Stimulated activated CD4-positive, alpha-beta T cell treated with anti-CD3 and anti-CD28 coated beads, Interleukin-4, amount 100 ng/mL, for 1 hour (primary cell): ENCODE results near the gene SARM1.
"Not testable (repeated sequence)": the region's sequence is repeated elsewhere in the genome, so short reads cannot be mapped to it uniquely, and the experiment has no call there.

Experiments used
- DNase-seq: peaks from one replicate; pipeline ENCODE4 v3.0.0-alpha.2; 2020

Gene SARM1

GRCh38 chr17:28397275-28397674 is 25.8 kb downstream of the SARM1 start:
- no peak for DNase-seq

- no peak for DNase-seq
Measured at GRCh38 chr17:28397687-28398279, 26.3 kb downstream of the SARM1 start.

GRCh38 chr17:28398280-28398981 is 26.9 kb downstream of the SARM1 start:
- DNase-seq: no peak

GRCh38 chr17:28399808-28400207 is 28.3 kb downstream of the SARM1 start:
- DNase-seq: no peak

GRCh38 chr17:28402224-28402630 is 30.7 kb downstream of the SARM1 start:
- DNase-seq: no peak

GRCh38 chr17:28402844-28403243 is 31.4 kb downstream of the SARM1 start:
- DNase-seq: no peak

GRCh38 chr17:28404007-28404406 is 32.5 kb downstream of the SARM1 start:
- no peak for DNase-seq

GRCh38 chr17:28404461-28404811 is 32.9 kb downstream of the SARM1 start:
- DNase-seq: no peak

GRCh38 chr17:28404812-28405570 is 33.5 kb downstream of the SARM1 start:
- DNase-seq: no peak

GRCh38 chr17:28405632-28406472 is 34.4 kb downstream of the SARM1 start, which contains the start of gene SLC46A1:
Gene SLC46A1, minus strand, starts transcription at chr17:28406212. Its CDS starts 98 bp downstream, at chr17:28406114.
- peak; percentile 70 for DNase-seq

- no peak for DNase-seq
Measured at GRCh38 chr17:28406473-28406814, 35.0 kb downstream of the SARM1 start.

GRCh38 chr17:28407130-28407973 is 35.9 kb downstream of the SARM1 start:
- DNase-seq: no peak

GRCh38 chr17:28407974-28408306 is 36.4 kb downstream of the SARM1 start:
- DNase-seq: no peak

- DNase-seq: no peak
Measured at GRCh38 chr17:28412099-28412498, 40.6 kb downstream of the SARM1 start.

- DNase-seq: no peak
Measured at GRCh38 chr17:28413804-28414203, 42.3 kb downstream of the SARM1 start.

GRCh38 chr17:28415886-28416285 is 44.4 kb downstream of the SARM1 start:
- DNase-seq: no peak

- peak; percentile 50 for DNase-seq
Measured at GRCh38 chr17:28416703-28417311, 45.3 kb downstream of the SARM1 start.

GRCh38 chr17:28421787-28422305 is 50.4 kb downstream of the SARM1 start:
- no peak for DNase-seq

- DNase-seq: no peak
Measured at GRCh38 chr17:28425206-28425605, 53.7 kb downstream of the SARM1 start.

- no peak for DNase-seq
Measured at GRCh38 chr17:28426081-28426519, 54.6 kb downstream of the SARM1 start.

GRCh38 chr17:28427371-28427770 is 55.9 kb downstream of the SARM1 start:
- no peak for DNase-seq

GRCh38 chr17:28427982-28428381 is 56.5 kb downstream of the SARM1 start:
- not testable (repeated sequence) for DNase-seq
